Effector memory CD4-positive, alpha-beta T cell (primary cell): ENCODE data around the gene GPR37.
A peak's percentile ranks its signal among the peaks of the same experiment; 100 is the strongest.

Source experiments
- DNase-seq, 3 donors: peaks; one replicate each; pipeline ENCODE4 v3.0.0-alpha.2; 2020
- H3K27ac ChIP-seq: 2 replicates; pipeline ENCODE4 v1.7.0; 2013; ENCODE audit warnings: mild to moderate bottlenecking, low read length, moderate library complexity; ENCODE audit not compliant: insufficient read depth, poor library complexity, severe bottlenecking
- H3K27me3 ChIP-seq: replicated peaks from 2 replicates; pipeline ENCODE4 v1.7.0; 2013; ENCODE audit warnings: mild to moderate bottlenecking, low read length; ENCODE audit not compliant: insufficient read depth, control insufficient read depth, poor library complexity, severe bottlenecking
- H3K36me3 ChIP-seq: 2 replicates; pipeline ENCODE4 v1.7.0; 2013; ENCODE audit warnings: mild to moderate bottlenecking, low read length, moderate library complexity; ENCODE audit not compliant: control insufficient read depth, insufficient read depth
- H3K4me1 ChIP-seq: 2 replicates; pipeline ENCODE4 v1.7.0; 2013; ENCODE audit warnings: low read length, mild to moderate bottlenecking; ENCODE audit not compliant: control insufficient read depth, insufficient read depth, poor library complexity, severe bottlenecking
- H3K4me3 ChIP-seq: 2 replicates; pipeline ENCODE4 v1.7.0; 2013; ENCODE audit warnings: low read length, low read depth, mild to moderate bottlenecking; ENCODE audit not compliant: insufficient read depth, poor library complexity, severe bottlenecking
- H3K9me3 ChIP-seq: 2 replicates; pipeline ENCODE4 v1.7.0; 2013; ENCODE audit warnings: mild to moderate bottlenecking, low read length, moderate library complexity; ENCODE audit not compliant: control insufficient read depth
- total RNA-seq, 3 donors: gene quantifications; one replicate each; lab custom pipeline; 2026; lab: John Stamatoyannopoulos, UW

The GPR37 gene
- 0 to 0.17 (median 0) reads per million in 3 donors for total RNA-seq

GRCh38 chr7:124765401-124766352 lies at the start of gene GPR37:
Gene GPR37, minus strand, starts transcription at chr7:124765792. Its CDS starts 816 bp downstream, at chr7:124764976.
- H3K27ac ChIP-seq = no peak within 1 kb of the TSS
- H3K4me3 ChIP-seq = peak within 1 kb of the TSS; percentile 58
- no peaks in the 10 kb centered on the region for H3K36me3 ChIP-seq
- no peak for DNase-seq
- H3K4me1 ChIP-seq = peaks cover 7% of the 10 kb centered on the region
- H3K27me3 ChIP-seq = peaks cover 22% of the 10 kb centered on the region
- H3K9me3 ChIP-seq = no peaks in the 10 kb centered on the region

- H3K27ac ChIP-seq = no peak overlapping the region
- no peaks in the 10 kb centered on the region for H3K4me1 ChIP-seq
Observed at GRCh38 chr7:124813994-124814798, 48.6 kb upstream of the GPR37 start.

GRCh38 chr7:124812764-124813163 lies 47.2 kb upstream of the GPR37 start:
- Histone ChIP-seq H3K4me3 (no peak overlapping the region), H3K36me3 (no peaks in the 10 kb centered on the region), H3K27me3 (no peaks in the 10 kb centered on the region), H3K4me1 (no peaks in the 10 kb centered on the region), H3K27ac (no peak overlapping the region), H3K9me3 (no peaks in the 10 kb centered on the region)
- DNase-seq = no peak

More at GRCh38 chr7:124813994-124814798, 48.6 kb upstream of the GPR37 start:
- no peaks in the 10 kb centered on the region for H3K27me3 ChIP-seq
- H3K9me3 ChIP-seq = no peaks in the 10 kb centered on the region
- no peak overlapping the region for H3K4me3 ChIP-seq
- no peak for DNase-seq
- H3K36me3 ChIP-seq = no peaks in the 10 kb centered on the region

- Histone ChIP-seq H3K9me3 (no peaks in the 10 kb centered on the region), H3K27ac (no peak overlapping the region), H3K4me1 (no peaks in the 10 kb centered on the region), H3K27me3 (no peaks in the 10 kb centered on the region), H3K36me3 (no peaks in the 10 kb centered on the region), H3K4me3 (no peak overlapping the region)
- no peak for DNase-seq
Observed at GRCh38 chr7:124811341-124811740, 45.7 kb upstream of the GPR37 start.

- Histone ChIP-seq H3K27ac (no peak overlapping the region), H3K9me3 (no peaks in the 10 kb centered on the region), H3K4me1 (no peaks in the 10 kb centered on the region), H3K4me3 (no peak overlapping the region), H3K27me3 (no peaks in the 10 kb centered on the region), H3K36me3 (no peaks in the 10 kb centered on the region)
- no peak for DNase-seq
Observed at GRCh38 chr7:124810605-124811004, 45.0 kb upstream of the GPR37 start.

GRCh38 chr7:124808206-124808605 lies 42.6 kb upstream of the GPR37 start:
- no peaks in the 10 kb centered on the region for H3K36me3 ChIP-seq
- no peak overlapping the region for H3K4me3 ChIP-seq
- DNase-seq = no peak
- no peak overlapping the region for H3K27ac ChIP-seq
- H3K4me1 ChIP-seq = no peaks in the 10 kb centered on the region
- H3K27me3 ChIP-seq = no peaks in the 10 kb centered on the region
- H3K9me3 ChIP-seq = no peaks in the 10 kb centered on the region

- DNase-seq = no peak
- no peaks in the 10 kb centered on the region for H3K9me3 ChIP-seq
Observed at GRCh38 chr7:124801330-124801895, 35.8 kb upstream of the GPR37 start.

GRCh38 chr7:124800386-124800785 lies 34.8 kb upstream of the GPR37 start:
- H3K27me3 ChIP-seq = no peaks in the 10 kb centered on the region
- H3K4me1 ChIP-seq = no peaks in the 10 kb centered on the region
- H3K9me3 ChIP-seq = no peaks in the 10 kb centered on the region
- H3K4me3 ChIP-seq = no peak overlapping the region
- no peak for DNase-seq
- H3K36me3 ChIP-seq = no peaks in the 10 kb centered on the region
- no peak overlapping the region for H3K27ac ChIP-seq

More at GRCh38 chr7:124801330-124801895, 35.8 kb upstream of the GPR37 start:
- no peak overlapping the region for H3K27ac ChIP-seq
- H3K4me1 ChIP-seq = no peaks in the 10 kb centered on the region
- H3K36me3 ChIP-seq = no peaks in the 10 kb centered on the region
- no peak overlapping the region for H3K4me3 ChIP-seq
- H3K27me3 ChIP-seq = no peaks in the 10 kb centered on the region

- Histone ChIP-seq H3K4me1 (no peaks in the 10 kb centered on the region), H3K27ac (no peak overlapping the region), H3K4me3 (no peak overlapping the region), H3K27me3 (no peaks in the 10 kb centered on the region), H3K36me3 (no peaks in the 10 kb centered on the region), H3K9me3 (no peaks in the 10 kb centered on the region)
- no peak for DNase-seq
Observed at GRCh38 chr7:124799448-124799847, 33.9 kb upstream of the GPR37 start.
